Measurements from ENCODE around the gene HDC.

GRCh38 chr15:50222181-50222580, 43.3 kb downstream of the HDC start:
- TF ChIP-seq POLR2A (IDR thresholded peaks at IDR 0.05) (no peak), CTCF (IDR thresholded peaks at IDR 0.05) (no peak), POLR2AphosphoS5 (IDR thresholded peaks at IDR 0.05) (no peak), EP300 (IDR thresholded peaks at IDR 0.05) (no peak)

Measured in upper lobe of left lung (tissue), 4 donors.